ENCODE results near the gene ULK4.

Gene ULK4

GRCh38 chr3:41260063-41260450 lies 701.8 kb downstream of the ULK4 start:
- DNase-seq (ENCODE audit: low read depth): no peak

- DNase-seq (ENCODE audit: low read depth): peak; percentile 38
Measured at GRCh38 chr3:41259449-41260062, 702.3 kb downstream of the ULK4 start.

- DNase-seq (ENCODE audit: low read depth): peak; percentile 30
Measured at GRCh38 chr3:41258239-41258800, 703.6 kb downstream of the ULK4 start.

- no peak for DNase-seq (ENCODE audit: low read depth)
Measured at GRCh38 chr3:41251593-41251992, 710.3 kb downstream of the ULK4 start.

- no peak for DNase-seq (ENCODE audit: low read depth)
Measured at GRCh38 chr3:41250825-41251224, 711.1 kb downstream of the ULK4 start.

GRCh38 chr3:41249318-41249717 lies 712.6 kb downstream of the ULK4 start:
- no peak for DNase-seq (ENCODE audit: low read depth)

DNA sequence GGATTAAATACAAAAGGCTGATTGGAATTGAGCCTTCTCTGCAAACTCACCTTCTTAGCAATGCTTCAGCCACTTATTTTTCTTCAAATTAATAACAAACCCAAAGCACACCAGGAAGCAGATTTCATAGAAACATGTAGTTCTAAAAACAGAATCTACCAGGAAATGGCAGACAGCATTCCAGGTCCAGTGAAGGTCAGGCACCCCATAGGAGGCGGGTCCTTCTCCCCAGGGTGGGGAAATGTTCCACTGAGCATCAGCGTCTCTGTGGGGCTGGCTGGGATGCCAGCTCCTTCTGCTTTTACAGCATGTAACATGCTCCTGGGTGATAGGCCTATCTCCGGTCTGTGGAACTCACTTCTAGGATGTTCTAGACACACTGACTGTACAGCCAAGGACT lies 713.4 kb downstream of the ULK4 start:
- no peak for DNase-seq (ENCODE audit: low read depth)

DNA sequence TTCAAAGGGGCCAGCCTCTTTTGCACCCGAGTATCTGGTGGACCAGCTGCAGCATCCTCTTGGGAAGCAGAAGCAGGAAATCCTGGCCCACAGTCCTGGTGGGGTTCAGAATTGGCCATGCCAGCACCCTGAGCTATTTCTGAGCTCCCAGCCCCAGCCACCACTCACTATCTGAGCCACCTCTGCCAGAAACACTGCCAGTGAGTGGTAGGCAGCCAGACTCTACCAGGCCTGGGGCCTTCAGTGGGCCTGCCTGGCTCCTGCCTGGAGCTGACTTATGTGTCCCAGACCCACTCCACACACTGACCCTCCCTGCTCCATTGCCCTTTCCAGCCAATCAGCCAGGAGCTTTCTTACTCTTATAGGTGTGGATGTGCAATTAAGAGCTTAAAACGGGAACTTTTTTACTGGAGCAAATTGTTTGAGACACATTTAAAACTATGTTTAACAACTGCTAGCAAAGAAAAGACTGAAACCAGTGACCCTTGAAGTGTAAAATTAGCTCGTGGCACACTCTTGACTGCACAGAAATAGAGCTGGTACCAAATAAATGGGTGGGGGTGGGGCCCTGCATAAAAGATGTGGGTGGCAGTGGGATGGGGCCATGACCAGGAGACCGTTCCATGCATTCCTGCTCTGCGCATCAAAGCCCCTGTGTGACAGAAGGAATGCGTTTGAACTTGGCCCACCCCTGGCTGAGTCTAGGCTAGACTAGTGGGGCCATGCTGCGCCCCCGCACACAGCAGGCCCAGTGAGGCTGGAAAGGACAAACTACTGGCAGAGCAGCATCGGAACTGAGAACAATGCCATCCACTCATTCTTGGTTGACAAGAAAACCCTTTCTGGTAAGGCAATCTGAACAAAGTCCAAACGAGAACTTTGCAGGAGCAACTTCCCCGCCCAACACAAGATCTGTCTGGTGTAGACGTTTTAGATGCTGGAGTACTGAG lies 714.6 kb downstream of the ULK4 start:
- no peak for DNase-seq (ENCODE audit: low read depth)

- no peak for DNase-seq (ENCODE audit: low read depth)
Measured at GRCh38 chr3:41244620-41245336, 717.1 kb downstream of the ULK4 start.

- DNase-seq (ENCODE audit: low read depth): no peak
Measured at GRCh38 chr3:41243183-41243582, 718.7 kb downstream of the ULK4 start.

GRCh38 chr3:41241800-41242571 lies 719.9 kb downstream of the ULK4 start:
- no peak for DNase-seq (ENCODE audit: low read depth)

DNA sequence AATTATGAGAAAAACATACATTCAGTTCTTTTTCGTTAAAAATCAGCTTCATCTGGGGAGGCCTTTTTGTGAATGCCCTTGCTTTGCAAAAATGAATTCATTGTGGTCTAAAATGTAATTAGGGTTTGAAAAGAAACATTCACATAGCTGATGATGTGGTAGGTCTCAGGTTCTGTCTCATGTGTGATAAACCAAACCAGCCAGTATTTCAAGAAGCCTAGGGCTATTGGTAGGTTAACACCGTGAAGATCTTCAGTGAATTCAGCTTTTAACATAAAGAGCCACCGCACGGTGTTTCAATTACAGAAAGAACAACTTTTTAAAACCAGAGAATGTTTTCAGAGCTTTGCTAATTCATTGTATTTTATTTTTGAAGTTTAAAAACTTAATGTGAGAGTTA lies 720.7 kb downstream of the ULK4 start:
- no peak for DNase-seq (ENCODE audit: low read depth)

DNA sequence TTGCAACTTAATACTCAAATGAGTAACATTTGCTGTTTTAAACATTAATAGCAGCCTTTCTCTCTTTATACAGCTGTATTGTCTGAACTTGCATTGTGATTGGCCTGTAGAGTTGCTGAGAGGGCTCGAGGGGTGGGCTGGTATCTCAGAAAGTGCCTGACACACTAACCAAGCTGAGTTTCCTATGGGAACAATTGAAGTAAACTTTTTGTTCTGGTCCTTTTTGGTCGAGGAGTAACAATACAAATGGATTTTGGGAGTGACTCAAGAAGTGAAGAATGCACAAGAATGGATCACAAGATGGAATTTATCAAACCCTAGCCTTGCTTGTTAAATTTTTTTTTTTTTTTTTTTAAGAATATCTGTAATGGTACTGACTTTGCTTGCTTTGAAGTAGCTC lies 722.3 kb downstream of the ULK4 start:
- DNase-seq (ENCODE audit: low read depth): no peak

GRCh38 chr3:41237907-41238306 lies 724.0 kb downstream of the ULK4 start:
- DNase-seq (ENCODE audit: low read depth): no peak

GRCh38 chr3:41236228-41236627 lies 725.7 kb downstream of the ULK4 start:
- no peak for DNase-seq (ENCODE audit: low read depth)

DNA sequence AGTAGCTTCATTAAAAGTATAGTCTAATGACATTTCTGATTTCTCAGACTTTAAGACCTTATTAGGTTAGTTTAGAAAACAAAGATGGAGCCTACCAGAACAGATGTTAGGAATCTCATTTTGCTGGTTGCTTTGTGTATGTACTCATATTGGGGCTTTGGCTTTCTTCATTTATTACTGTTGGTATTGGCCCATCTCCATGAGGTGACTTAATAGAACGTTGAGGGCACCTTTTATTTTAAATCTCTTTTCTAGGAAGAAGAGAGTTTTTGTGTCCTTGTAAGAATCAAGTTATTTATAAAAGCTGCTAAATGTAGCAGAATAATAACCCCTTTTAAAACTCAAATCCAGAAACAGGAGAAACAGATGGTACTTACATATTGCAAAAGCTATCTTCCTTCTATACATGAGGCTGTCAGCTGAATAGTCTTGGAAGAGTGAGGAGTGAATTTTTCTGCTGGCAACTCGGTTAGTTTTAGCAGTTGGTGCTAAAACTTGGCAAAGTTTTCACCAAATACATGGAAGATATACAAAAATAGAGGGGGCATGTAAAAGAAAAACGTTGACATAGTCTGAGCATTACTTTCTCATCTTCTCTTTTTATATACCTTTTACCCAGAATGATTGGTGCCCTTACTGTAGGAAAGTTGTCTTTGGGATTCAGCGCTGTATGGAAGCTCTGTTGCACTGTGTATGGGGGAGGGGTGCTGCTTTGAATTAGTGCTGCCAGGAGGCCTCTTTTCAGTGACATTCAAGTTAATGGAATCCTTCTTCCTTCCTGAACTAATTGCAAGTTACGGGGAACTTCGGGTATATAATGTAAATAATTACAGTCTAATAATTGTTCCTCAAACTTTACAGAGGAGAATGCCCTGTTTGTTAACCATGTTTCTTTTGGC lies 726.8 kb downstream of the ULK4 start:
- peak; percentile 38 for DNase-seq (ENCODE audit: low read depth)

DNA sequence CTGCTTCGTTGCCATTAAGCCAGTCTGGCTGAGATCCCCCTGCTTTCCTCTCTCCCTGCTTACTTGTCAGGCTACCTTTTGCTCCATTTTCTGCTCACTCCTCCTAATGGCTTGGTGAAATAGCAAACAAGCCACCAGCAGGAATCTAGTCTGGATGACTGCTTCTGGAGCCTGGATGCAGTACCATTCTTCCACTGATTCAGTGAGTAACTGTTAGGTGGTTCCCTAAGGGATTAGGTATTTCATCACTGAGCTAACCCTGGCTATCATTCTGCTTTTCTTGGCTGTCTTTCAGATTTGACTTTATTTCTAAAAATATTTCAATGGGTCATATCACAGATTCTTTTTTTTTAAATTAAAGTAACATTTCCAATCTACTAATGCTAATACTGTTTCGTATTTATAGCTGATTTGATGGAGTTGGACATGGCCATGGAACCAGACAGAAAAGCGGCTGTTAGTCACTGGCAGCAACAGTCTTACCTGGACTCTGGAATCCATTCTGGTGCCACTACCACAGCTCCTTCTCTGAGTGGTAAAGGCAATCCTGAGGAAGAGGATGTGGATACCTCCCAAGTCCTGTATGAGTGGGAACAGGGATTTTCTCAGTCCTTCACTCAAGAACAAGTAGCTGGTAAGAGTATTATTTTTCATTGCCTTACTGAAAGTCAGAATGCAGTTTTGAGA lies 737.6 kb downstream of the ULK4 start:
- DNase-seq (ENCODE audit: low read depth): peak; percentile 91

DNA sequence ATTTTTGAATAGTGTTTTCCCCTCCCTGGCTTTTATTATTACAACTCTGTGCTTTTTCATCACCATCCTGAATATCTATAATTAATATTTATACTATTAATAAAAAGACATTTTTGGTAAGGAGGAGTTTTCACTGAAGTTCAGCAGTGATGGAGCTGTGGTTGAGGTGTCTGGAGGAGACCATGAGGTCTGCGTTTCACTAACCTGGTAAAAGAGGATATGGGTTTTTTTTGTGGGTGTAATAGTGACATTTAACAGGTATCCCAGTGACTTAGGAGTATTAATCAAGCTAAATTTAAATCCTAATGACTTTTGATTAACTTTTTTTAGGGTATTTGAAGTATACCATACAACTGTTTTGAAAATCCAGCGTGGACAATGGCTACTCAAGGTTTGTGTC lies 738.2 kb downstream of the ULK4 start:
- no peak for DNase-seq (ENCODE audit: low read depth)

GRCh38 chr3:41223078-41223477 lies 738.8 kb downstream of the ULK4 start:
- no peak for DNase-seq (ENCODE audit: low read depth)

- no peak for DNase-seq (ENCODE audit: low read depth)
Measured at GRCh38 chr3:41222501-41222900, 739.4 kb downstream of the ULK4 start.
